GM06990 (cell line): ENCODE results near the gene YPEL5.

Experiments
- DNase-seq: peaks from one replicate; pipeline ENCODE4 v3.0.0-alpha.2; 2011; ENCODE audit not compliant: insufficient read length; ENCODE audit errors: extremely low read depth
- H3K27me3 ChIP-seq: replicated peaks from 2 replicates; pipeline ENCODE4 v1.6.0; 2011; ENCODE audit warnings: low read length; ENCODE audit not compliant: control insufficient read depth, insufficient read depth
- H3K36me3 ChIP-seq: 2 replicates; pipeline ENCODE4 v1.5.1; 2011; ENCODE audit warnings: low read length; ENCODE audit not compliant: control insufficient read depth, insufficient read depth
- H3K4me3 ChIP-seq: replicated peaks from 2 replicates; pipeline ENCODE4 v1.5.1; 2011; ENCODE audit warnings: low read depth, mild to moderate bottlenecking, control low read depth, low read length
- CTCF ChIP-seq: IDR thresholded peaks from 2 replicates; pipeline ENCODE4 v1.5.1; 2011; ENCODE audit warnings: low read length, control low read depth, mild to moderate bottlenecking, inconsistent platforms; ENCODE audit not compliant: insufficient read depth, poor library complexity, severe bottlenecking

Gene YPEL5

GRCh38 chr2:30148850-30149249, 2.0 kb downstream of the YPEL5 start:
- no peak for DNase-seq
- Histone ChIP-seq H3K4me3 (peak overlapping the region; percentile 14), H3K27me3 (no peaks in the 10 kb centered on the region), H3K36me3 (no peaks in the 10 kb centered on the region; the same call in 1 of the 2 replicates)
- TF ChIP-seq CTCF = no peak

DNA sequence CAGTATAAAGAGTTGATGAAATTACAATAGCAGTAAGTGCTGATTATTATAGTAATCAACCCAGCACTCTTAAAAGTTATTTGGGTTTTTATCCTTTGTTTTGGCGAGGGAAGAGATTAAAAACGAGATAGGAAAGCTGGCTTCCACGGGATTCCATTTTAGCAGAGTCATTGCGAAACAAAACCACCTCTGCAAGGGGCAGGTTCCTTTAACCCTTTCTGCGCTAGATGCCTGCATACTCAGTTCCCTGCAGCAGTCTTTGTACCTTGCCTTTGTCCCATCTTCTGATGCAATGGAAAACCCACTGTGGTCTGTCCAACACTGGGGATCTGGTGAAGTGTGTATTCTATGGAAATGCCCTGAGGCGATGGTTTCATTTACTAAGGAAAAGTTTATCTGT, 2.7 kb downstream of the YPEL5 start:
- no peak for TF ChIP-seq CTCF
- Histone ChIP-seq H3K27me3 (no peaks in the 10 kb centered on the region), H3K4me3 (peak overlapping the region; percentile 9; the same call in 1 of the 2 replicates), H3K36me3 (no peaks in the 10 kb centered on the region; the same call in 1 of the 2 replicates)
- no peak for DNase-seq

DNA sequence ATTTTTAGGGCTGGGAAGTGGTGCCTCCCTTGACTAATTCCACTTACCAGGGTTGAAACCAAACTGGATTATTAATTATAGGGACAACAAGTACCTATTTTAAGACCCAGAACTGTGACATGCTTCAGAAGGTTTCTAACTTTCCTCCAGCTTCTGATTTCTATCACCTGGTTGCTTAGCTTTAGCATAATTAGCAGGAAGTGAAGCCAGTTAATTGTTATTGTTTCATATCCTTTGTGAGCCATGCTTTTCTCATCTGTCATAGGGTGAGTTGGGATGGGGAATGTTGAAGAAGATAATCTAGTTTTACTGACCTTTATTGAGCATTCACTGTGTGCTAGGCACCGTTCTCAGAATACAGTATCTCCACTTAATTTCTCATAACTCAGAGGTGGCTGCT, 3.2 kb downstream of the YPEL5 start:
- Histone ChIP-seq H3K36me3 (no peaks in the 10 kb centered on the region; the same call in 1 of the 2 replicates), H3K4me3 (0 out of 2 replicates have a peak overlapping the region, but pooled peaks have one; percentile 9), H3K27me3 (no peaks in the 10 kb centered on the region)
- no peak for DNase-seq
- no peak for TF ChIP-seq CTCF

GRCh38 chr2:30150786-30151185, 4.0 kb downstream of the YPEL5 start:
- no peak overlapping the region for H3K4me3 ChIP-seq
- H3K27me3 ChIP-seq = no peaks in the 10 kb centered on the region
- TF ChIP-seq CTCF = no peak
- H3K36me3 ChIP-seq = no peaks in the 10 kb centered on the region; the same call in 1 of the 2 replicates
- DNase-seq = no peak

GRCh38 chr2:30152385-30152784, 5.6 kb downstream of the YPEL5 start:
- TF ChIP-seq CTCF = no peak
- H3K36me3 ChIP-seq = no peaks in the 10 kb centered on the region; the same call in none of the 2 replicates
- H3K4me3 ChIP-seq = no peak overlapping the region
- no peaks in the 10 kb centered on the region for H3K27me3 ChIP-seq
- no peak for DNase-seq

DNA sequence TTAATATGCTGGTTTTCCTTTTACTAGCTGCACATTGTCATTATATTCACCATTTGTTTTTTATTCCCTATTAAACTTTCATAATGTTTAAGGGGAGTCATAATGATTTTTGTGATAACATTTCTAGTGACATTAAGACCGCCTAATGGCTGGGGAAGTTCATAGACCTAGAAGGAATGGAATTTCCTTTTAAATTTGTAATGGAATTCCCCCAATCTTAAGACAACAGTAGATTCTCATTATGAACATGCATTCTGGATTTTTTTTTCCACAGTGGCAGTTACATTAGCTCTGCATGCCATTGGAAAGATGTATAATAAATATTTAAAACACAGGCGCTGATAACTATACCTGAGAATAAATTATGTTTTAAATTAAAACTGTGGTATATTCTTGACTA, 8.4 kb downstream of the YPEL5 start:
- Histone ChIP-seq H3K4me3 (no peak overlapping the region), H3K27me3 (no peaks in the 10 kb centered on the region), H3K36me3 (peaks cover 2% of the 10 kb centered on the region)
- no peak for TF ChIP-seq CTCF
- DNase-seq = no peak
